ENCODE data around the gene NHERF1.

Gene NHERF1

GRCh38 chr17:74748529-74749278 is at the start of gene NHERF1:
Gene NHERF1, plus strand, starts transcription at chr17:74748628. Its CDS starts 219 bp downstream, at chr17:74748847.
- DNase-seq: peak; percentile 86

GRCh38 chr17:74699236-74699635 is 49.2 kb upstream of the NHERF1 start:
- DNase-seq: no peak

- no peak for DNase-seq
Measured at GRCh38 chr17:74702116-74702871, 46.1 kb upstream of the NHERF1 start.

- DNase-seq: no peak
Measured at GRCh38 chr17:74703311-74703710, 45.1 kb upstream of the NHERF1 start.

- no peak for DNase-seq
Measured at GRCh38 chr17:74704544-74704943, 43.9 kb upstream of the NHERF1 start.

- no peak for DNase-seq
Measured at GRCh38 chr17:74711058-74711824, 37.2 kb upstream of the NHERF1 start.

GRCh38 chr17:74712301-74712700 is 36.1 kb upstream of the NHERF1 start:
- DNase-seq: no peak

GRCh38 chr17:74712756-74713155 is 35.7 kb upstream of the NHERF1 start, which contains the start of gene CD300LF:
Gene CD300LF, minus strand, starts transcription at chr17:74712923. Its CDS starts 57 bp downstream, at chr17:74712866.
- DNase-seq: no peak

- DNase-seq: no peak
Measured at GRCh38 chr17:74713171-74713755, 35.2 kb upstream of the NHERF1 start.

- DNase-seq: no peak
Measured at GRCh38 chr17:74715144-74715543, 33.3 kb upstream of the NHERF1 start.

GRCh38 chr17:74720506-74720905 is 27.9 kb upstream of the NHERF1 start:
- no peak for DNase-seq

GRCh38 chr17:74722782-74723181 is 25.6 kb upstream of the NHERF1 start:
- no peak for DNase-seq

GRCh38 chr17:74723891-74724290 is 24.5 kb upstream of the NHERF1 start:
- no peak for DNase-seq

GRCh38 chr17:74725111-74725510 is 23.3 kb upstream of the NHERF1 start:
- DNase-seq: no peak

- no peak for DNase-seq
Measured at GRCh38 chr17:74728033-74728701, 20.3 kb upstream of the NHERF1 start.

- DNase-seq: no peak
Measured at GRCh38 chr17:74728702-74729075, 19.7 kb upstream of the NHERF1 start.

GRCh38 chr17:74729368-74729767 is 19.1 kb upstream of the NHERF1 start:
- no peak for DNase-seq

- no peak for DNase-seq
Measured at GRCh38 chr17:74729866-74730265, 18.6 kb upstream of the NHERF1 start.

- no peak for DNase-seq
Measured at GRCh38 chr17:74730491-74731346, 17.7 kb upstream of the NHERF1 start.

GRCh38 chr17:74731347-74731605 is 17.2 kb upstream of the NHERF1 start:
- DNase-seq: no peak

GRCh38 chr17:74732042-74732867 is 16.2 kb upstream of the NHERF1 start:
- no peak for DNase-seq

Measured in COR-L47 (cell line).